ENCODE data around the gene BRINP1.

BRINP1 gene

DNA sequence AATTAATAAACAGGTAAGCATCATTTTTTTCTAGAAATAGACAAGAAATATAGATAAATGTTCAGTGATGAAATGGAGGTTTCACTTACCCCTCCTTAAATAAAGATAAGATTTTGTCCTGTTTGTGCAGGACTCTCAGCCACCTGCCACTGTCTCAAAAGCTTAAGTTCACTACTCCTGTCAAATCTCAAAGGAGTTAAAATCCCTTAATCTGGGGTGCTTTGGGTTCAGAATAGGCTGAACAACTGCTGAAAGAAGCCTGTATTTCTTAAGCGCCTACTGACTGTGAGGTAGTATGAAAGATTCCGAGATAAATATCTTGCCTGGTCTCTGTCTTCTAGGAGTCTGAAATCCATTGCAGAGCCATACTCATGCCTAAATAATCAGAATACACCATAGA, 3.7 kb upstream of the BRINP1 start:
- CTCF ChIA-PET: interaction anchor here (0.6 kb wide), 1 partner anchor 146 kb away, joined by 3 read pairs; no protein-coding TSS in a partner anchor
- no peak overlapping the region for H3K27ac ChIP-seq (ENCODE audit: extremely low read depth, low read depth, low read length)
- no peaks in the 10 kb centered on the region for H3K9me3 ChIP-seq (ENCODE audit: control insufficient read depth, insufficient read depth, low read depth, low read length)
- TF ChIP-seq ZBTB21 (tag by site-specific recombination; IDR thresholded peaks at IDR 0.05): no peak
- no peak for TF ChIP-seq ZNF366 (tag by site-specific recombination; conservative IDR thresholded peaks at IDR 0.05)
- TF ChIP-seq ZNF544 (tag by site-specific recombination; IDR thresholded peaks at IDR 0.05): no peak
- no peak for TF ChIP-seq FEZF1 (tag by site-specific recombination; IDR thresholded peaks at IDR 0.05)
- no peak for TF ChIP-seq BCL6B (tag by site-specific recombination; IDR thresholded peaks at IDR 0.05)
- TF ChIP-seq ZNF670 (tag by site-specific recombination; IDR thresholded peaks at IDR 0.05; ENCODE audit: low read depth): no peak
- no peak for TF ChIP-seq ZNF114 (tag by site-specific recombination; IDR thresholded peaks at IDR 0.05)
- H3K4me3 ChIP-seq (ENCODE audit: low read depth, low read length): no peak overlapping the region
- no peaks in the 10 kb centered on the region for H3K36me3 ChIP-seq (ENCODE audit: control insufficient read depth in 2 of 2, insufficient read depth in 1 of 2, low read length in 2 of 2)
- H3K4me1 ChIP-seq (ENCODE audit: control insufficient read depth, insufficient read depth, low read length): no peaks in the 10 kb centered on the region
- POLR2A ChIA-PET: no interaction called here

- CTCF ChIA-PET: no interaction called here
Observed at GRCh38 chr9:119370816-119371215, 1.6 kb upstream of the BRINP1 start.

More at GRCh38 chr9:119370816-119371215, 1.6 kb upstream of the BRINP1 start:
- no peaks in the 10 kb centered on the region for H3K36me3 ChIP-seq (ENCODE audit: control insufficient read depth in 2 of 2, insufficient read depth in 1 of 2, low read length in 2 of 2)
- no peaks in the 10 kb centered on the region for H3K4me1 ChIP-seq (ENCODE audit: control insufficient read depth, insufficient read depth, low read length)
- no peaks in the 10 kb centered on the region for H3K9me3 ChIP-seq (ENCODE audit: control insufficient read depth, insufficient read depth, low read depth, low read length)
- TF ChIP-seq KLF16 (tag by site-specific recombination; IDR thresholded peaks at IDR 0.05): no peak
- no peak for TF ChIP-seq ZBTB20 (tag by site-specific recombination; IDR thresholded peaks at IDR 0.05)
- TF ChIP-seq ZNF623 (tag by site-specific recombination; IDR thresholded peaks at IDR 0.05): no peak
- no peak for TF ChIP-seq ZNF830 (tag by site-specific recombination; IDR thresholded peaks at IDR 0.05; ENCODE audit: low read depth)
- TF ChIP-seq PRDM1 (tag by site-specific recombination; IDR thresholded peaks at IDR 0.05): peak; percentile 37; the same call in 1 of the 2 replicates
- no peak for TF ChIP-seq ZNF48 (tag by site-specific recombination; IDR thresholded peaks at IDR 0.05)
- no peak for TF ChIP-seq ZNF701 (tag by site-specific recombination; IDR thresholded peaks at IDR 0.05)
- TF ChIP-seq, protein P1, sequence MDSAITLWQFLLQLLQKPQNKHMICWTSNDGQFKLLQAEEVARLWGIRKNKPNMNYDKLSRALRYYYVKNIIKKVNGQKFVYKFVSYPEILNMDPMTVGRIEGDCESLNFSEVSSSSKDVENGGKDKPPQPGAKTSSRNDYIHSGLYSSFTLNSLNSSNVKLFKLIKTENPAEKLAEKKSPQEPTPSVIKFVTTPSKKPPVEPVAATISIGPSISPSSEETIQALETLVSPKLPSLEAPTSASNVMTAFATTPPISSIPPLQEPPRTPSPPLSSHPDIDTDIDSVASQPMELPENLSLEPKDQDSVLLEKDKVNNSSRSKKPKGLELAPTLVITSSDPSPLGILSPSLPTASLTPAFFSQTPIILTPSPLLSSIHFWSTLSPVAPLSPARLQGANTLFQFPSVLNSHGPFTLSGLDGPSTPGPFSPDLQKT (IDR thresholded peaks at IDR 0.05; ENCODE audit: borderline replicate concordance, low read depth, low read length): no peak
- TF ChIP-seq REST (tag by site-specific recombination; IDR thresholded peaks at IDR 0.05): peak; percentile 91
- TF ChIP-seq ZFHX2 (tag by site-specific recombination; conservative IDR thresholded peaks at IDR 0.05): no peak
- no peak for TF ChIP-seq ZNF488 (tag by site-specific recombination; IDR thresholded peaks at IDR 0.05)
- TF ChIP-seq ZNF513 (tag by site-specific recombination; IDR thresholded peaks at IDR 0.05): no peak
- TF ChIP-seq ZNF132 (tag by site-specific recombination; IDR thresholded peaks at IDR 0.05; ENCODE audit: borderline replicate concordance): no peak
- POLR2A ChIA-PET: no interaction called here
- no peak overlapping the region for H3K4me3 ChIP-seq (ENCODE audit: low read depth, low read length)
- H3K27ac ChIP-seq (ENCODE audit: extremely low read depth, low read depth, low read length): no peak overlapping the region
